K562 (cell line): ENCODE results near the gene ITGB5. TPM values are rescaled to one million over a fixed set of nuclear protein-coding genes. Genes with fewer than 3 reads are reported as not detected.

Experiments used
- CLOCK ChIP-seq: fragments of 250-450 bp; sonication (Bioruptor Pico); IDR thresholded peaks from 2 replicates; pipeline ENCODE4 v1.4.0; 2020; ENCODE audit warnings: mild to moderate bottlenecking, moderate library complexity, borderline replicate concordance
- CREM ChIP-seq: IDR thresholded peaks from 2 replicates; pipeline ENCODE4 v1.6.1; 2014; ENCODE audit warnings: antibody characterized with exemption, low read depth
- FOXA3 ChIP-seq, 2 experiments: fragments of 450-650 bp in 1 of 2; sonication (generic) in 1 of 2; formaldehyde crosslinking; IDR thresholded peaks in 1 of 2; conservative IDR thresholded peaks in 1 of 2; 2 replicates each; pipeline versions ENCODE4 v1.4.0 to v1.8.0; 2020 to 2022; ENCODE audit warnings: mild to moderate bottlenecking in 2 of 2, missing genetic modification reagents in 1 of 2
- ID3 ChIP-seq, 2 experiments: fragments of 250-450 bp in 1 of 2; fragments of 450-650 bp in 1 of 2; sonication (Bioruptor Pico) in 1 of 2; IDR thresholded peaks; 2 replicates each; pipeline versions ENCODE4 v1.6.1 to v1.8.0; 2016 to 2021; ENCODE audit warnings: mild to moderate bottlenecking in 2 of 2, moderate library complexity in 2 of 2, missing compliant biosample characterization in 1 of 2, missing genetic modification characterization in 1 of 2
- KAT7 ChIP-seq: sonication (generic); formaldehyde crosslinking; IDR thresholded peaks from 2 replicates; pipeline ENCODE4 v1.8.0; 2022; ENCODE audit warnings: missing genetic modification reagents, mild to moderate bottlenecking, borderline replicate concordance
- KDM4B ChIP-seq, 2 experiments: fragments of 450-650 bp in 1 of 2; sonication (generic) in 1 of 2; IDR thresholded peaks; 2 replicates each; pipeline ENCODE4 v1.6.1; 2016 to 2017; ENCODE audit warnings: borderline replicate concordance in 2 of 2, antibody characterized with exemption in 1 of 2, low read depth in 1 of 2, mild to moderate bottlenecking in 1 of 2
- NEUROD1 ChIP-seq: fragments of 150-350 bp; IDR thresholded peaks from 2 replicates; pipeline ENCODE4 v1.6.1; 2014; ENCODE audit warnings: borderline replicate concordance, low read length, low read depth; ENCODE audit not compliant: partially characterized antibody
- POLR3G ChIP-seq: IDR thresholded peaks from 2 replicates; pipeline ENCODE4 v1.6.1; 2011; ENCODE audit not compliant: insufficient read length, insufficient replicate concordance; ENCODE audit errors: extremely low read depth
- PRPF4 ChIP-seq: fragments of 200-400 bp; formaldehyde crosslinking; IDR thresholded peaks from one replicate; pipeline ENCODE4 v1.6.1; 2017; ENCODE audit warnings: low read length, low read depth, mild to moderate bottlenecking; ENCODE audit not compliant: insufficient read depth, poor library complexity, severe bottlenecking
- SAFB ChIP-seq: fragments of 200-400 bp; formaldehyde crosslinking; IDR thresholded peaks from 2 replicates; pipeline ENCODE4 v1.6.1; 2017; ENCODE audit warnings: low read depth, low read length, borderline replicate concordance
- SRSF7 ChIP-seq: fragments of 200-400 bp; formaldehyde crosslinking; optimal IDR thresholded peaks from 2 replicates; pipeline ENCODE3; 2017; ENCODE audit warnings: mild to moderate bottlenecking, low read depth, low read length
- TFAP4 ChIP-seq: sonication (generic); formaldehyde crosslinking; IDR thresholded peaks from 2 replicates; pipeline ENCODE4 v1.8.0; 2022; ENCODE audit warnings: missing genetic modification reagents, mild to moderate bottlenecking, moderate library complexity, borderline replicate concordance
- ZC3H11A ChIP-seq: IDR thresholded peaks from 2 replicates; pipeline ENCODE4 v1.6.1; 2012; ENCODE audit warnings: low read depth, low read length, improper control_type of control experiment
- ZNF133 ChIP-seq: fragments of 250-450 bp; sonication (Bioruptor Pico); IDR thresholded peaks from 2 replicates; pipeline ENCODE4 v1.4.0; 2020; ENCODE audit warnings: mild to moderate bottlenecking
- ZNF146 ChIP-seq: IDR thresholded peaks from one replicate; pipeline ENCODE4 v1.6.1; 2018; ENCODE audit warnings: missing compliant biosample characterization; ENCODE audit not compliant: unreplicated experiment
- ZNF175 ChIP-seq: fragments of 200-800 bp; sonication (Bioruptor generic); IDR thresholded peaks from 2 replicates; pipeline ENCODE4 v1.6.1; 2016; ENCODE audit warnings: low read depth, mild to moderate bottlenecking, missing genetic modification characterization, missing compliant biosample characterization
- ZNF3 ChIP-seq: fragments of 250-450 bp; sonication (Bioruptor Pico); IDR thresholded peaks from 2 replicates; pipeline ENCODE4 v1.5.0; 2021; ENCODE audit warnings: mild to moderate bottlenecking, moderate library complexity
- ZNF347 ChIP-seq: fragments of 450-650 bp; formaldehyde crosslinking; IDR thresholded peaks from 2 replicates; pipeline ENCODE4 v1.4.0; 2020; ENCODE audit warnings: low read depth, mild to moderate bottlenecking, moderate library complexity
- ZNF778 ChIP-seq: fragments of 450-650 bp; formaldehyde crosslinking; IDR thresholded peaks from 2 replicates; pipeline ENCODE4 v1.4.0; 2020; ENCODE audit warnings: mild to moderate bottlenecking, moderate library complexity
- polyA plus RNA-seq, 8 experiments: library from polyadenylated mRNA; depleted of rRNA in 4 of 8; stranded (reverse) in 5 of 8; unstranded in 3 of 8; fragments of >200 nt; fragmentation: Nextera tagmentation in 2 of 8; fragmentation: Illumina TruSeq in 1 of 8; extraction: Ambion mirVana in 2 of 8; extraction: Trizol in 1 of 8; gene quantifications; 2 replicates each; pipeline versions ENCODE4 v1.2.1 to v1.2.3, GENCODE V29; 2011 to 2014; ENCODE audit warnings: inconsistent platforms in 1 of 8, missing spikeins in 1 of 8
- total RNA-seq, 7 experiments: library from RNA; depleted of rRNA in 6 of 7; stranded (reverse); fragments of >200 nt in 6 of 7; fragmentation: Illumina TruSeq in 2 of 7; extraction: Trizol in 2 of 7; gene quantifications; 2 replicates each; pipeline versions ENCODE4 v1.2.1 to v1.2.3, GENCODE V29; 2011 to 2021; ENCODE audit warnings: low replicate concordance in 1 of 7

The ITGB5 gene
- total and polyA plus RNA-seq, 9 of the 15 experiments (the other 6 are each of a cell fraction or from before 2014, with no cell fraction given) = 1.7 to 46.8 (median 9.9) TPM

- no peak for TF ChIP-seq SAFB
- TF ChIP-seq ZNF175 (CRISPR knock-in tag) = no peak; the same call in 1 of the 2 replicates
- TF ChIP-seq PRPF4 = no peak
- TF ChIP-seq NEUROD1 = peak; percentile 44
- no peak for TF ChIP-seq FOXA3 (CRISPR knock-in tag; conservative IDR thresholded peaks at IDR 0.05 in 1 of 2, IDR thresholded peaks at IDR 0.05 in 1 of 2)
- TF ChIP-seq KAT7 = no peak
- TF ChIP-seq ZNF3 = no peak
- TF ChIP-seq ZC3H11A = no peak
- peak; percentile 45; the same call in 1 of the 2 replicates for TF ChIP-seq CREM
- TF ChIP-seq POLR3G = no peak
- TF ChIP-seq ID3 (CRISPR knock-in tag; IDR thresholded peaks at IDR 0.05) = no peak
- no peak for TF ChIP-seq ID3 (tag; IDR thresholded peaks at IDR 0.05)
- TF ChIP-seq ZNF133 = no peak
- TF ChIP-seq KDM4B (IDR thresholded peaks at IDR 0.05; ENCODE audit: borderline replicate concordance in 2 of 2, low read depth in 1 of 2) = no peak
- TF ChIP-seq SRSF7 = no peak
- peak; percentile 74 for TF ChIP-seq TFAP4 (CRISPR knock-in tag)
- TF ChIP-seq CLOCK = no peak
- no peak for TF ChIP-seq ZNF778 (CRISPR knock-in tag)
- no peak for TF ChIP-seq ZNF146 (CRISPR knock-in tag)
- TF ChIP-seq ZNF347 (CRISPR knock-in tag) = no peak
These were observed 74.6 kb downstream of the ITGB5 start (continued) for GRCh38 chr3:124812291-124813265.
